Panc1 (cell line): ENCODE measurements around the gene ETV7. TPM values are rescaled to one million over a fixed set of nuclear protein-coding genes. Genes with fewer than 3 reads are reported as not detected.

Experiments
- ATAC-seq: fragments of 200-7000 bp; cut with Tn5 transposase; 2 replicates; pipeline ENCODE4 v1.9.1; 2020; ENCODE audit warnings: mild to moderate bottlenecking, moderate library complexity
- Bru-seq: library from RNA; stranded (reverse); fragments of 400-500 nt; gene quantifications from one replicate; lab custom pipeline; 2021; lab: Mats Ljungman, UMichigan
- BruChase-seq, 2 experiments: library from RNA; stranded (reverse); fragments of 400-500 nt; gene quantifications; one replicate each; lab custom pipeline; 2021; lab: Mats Ljungman, UMichigan
- BruUV-seq: library from RNA; stranded (reverse); fragments of 400-500 nt; replicated peaks from 2 replicates; lab custom pipeline; 2021; lab: Mats Ljungman, UMichigan
- CTCF ChIA-PET: fragments of 300-600 bp; sonication (Branson Sonifier 250); formaldehyde crosslinking; loops from one replicate; lab custom pipeline; 2022; ENCODE audit warnings: antibody characterized with exemption; lab: Charles Lee
- POLR2A ChIA-PET: fragments of 300-600 bp; sonication (Branson Sonifier 250); formaldehyde crosslinking; loops from one replicate; lab custom pipeline; 2022; ENCODE audit warnings: antibody characterized with exemption; lab: Charles Lee
- DNase-seq: peaks from one replicate; pipeline ENCODE4 v3.0.0-alpha.2; 2010; ENCODE audit warnings: low read depth, low spot score
- H3K27ac ChIP-seq: 2 replicates; pipeline ENCODE4 v1.5.1; 2011; ENCODE audit warnings: mild to moderate bottlenecking, low read length, inconsistent platforms
- H3K27me3 ChIP-seq: fragments of 200-500 bp; sonication (Bioruptor generic); 2 replicates; pipeline ENCODE4 v1.6.0; 2014; ENCODE audit warnings: low read length, inconsistent platforms; ENCODE audit not compliant: control insufficient read depth, insufficient read depth
- H3K36me3 ChIP-seq: fragments of 200-500 bp; sonication (Bioruptor generic); 2 replicates; pipeline ENCODE4 v1.5.1; 2014; ENCODE audit warnings: inconsistent platforms, mild to moderate bottlenecking, low read length, moderate library complexity; ENCODE audit not compliant: control insufficient read depth, insufficient read depth
- H3K4me1 ChIP-seq: 2 replicates; pipeline ENCODE4 v1.5.1; 2011; ENCODE audit warnings: inconsistent platforms, mild to moderate bottlenecking, low read length, moderate library complexity; ENCODE audit not compliant: control insufficient read depth, insufficient read depth
- H3K4me3 ChIP-seq, 2 experiments: 2 replicates each; pipeline ENCODE4 v1.5.1; 2011 to 2012; ENCODE audit warnings: low read depth in 2 of 2, low read length in 2 of 2, mild to moderate bottlenecking in 2 of 2, inconsistent platforms in 1 of 2, moderate library complexity in 1 of 2
- H3K9me3 ChIP-seq: fragments of 200-500 bp; sonication (Bioruptor generic); 2 replicates; pipeline ENCODE4 v1.5.1; 2014; ENCODE audit warnings: low read depth, mild to moderate bottlenecking, inconsistent platforms, low read length, moderate library complexity; ENCODE audit not compliant: control insufficient read depth, insufficient read depth
- CTCF ChIP-seq: fragments of 450-650 bp; IDR thresholded peaks from 2 replicates; pipeline ENCODE4 v1.5.1; 2017; ENCODE audit warnings: mild to moderate bottlenecking
- POLR2AphosphoS5 ChIP-seq: IDR thresholded peaks from 2 replicates; pipeline ENCODE4 v1.6.1; 2012; ENCODE audit warnings: mild to moderate bottlenecking, low read depth, low read length, moderate library complexity
- REST ChIP-seq, 2 experiments: IDR thresholded peaks; 2 replicates each; pipeline ENCODE4 v1.6.1; 2011 to 2012; ENCODE audit warnings: low read depth in 2 of 2, control low read depth in 1 of 2, low read length in 1 of 2, mild to moderate bottlenecking in 1 of 2, moderate library complexity in 1 of 2; ENCODE audit not compliant: insufficient read depth in 1 of 2
- SIN3A ChIP-seq: IDR thresholded peaks from 2 replicates; pipeline ENCODE4 v1.6.1; 2012; ENCODE audit warnings: low read depth, mild to moderate bottlenecking, low read length, moderate library complexity, borderline replicate concordance; ENCODE audit not compliant: insufficient read depth
- TCF7L2 ChIP-seq: IDR thresholded peaks from 2 replicates; pipeline ENCODE4 v1.6.1; 2011; ENCODE audit warnings: mild to moderate bottlenecking, low read depth, low read length, inconsistent platforms
- in situ Hi-C: cut with HindIII; loops from 2 replicates; pipeline ENCODE4 v1.10.0; 2016; ENCODE audit warnings: low sequenced_read_pairs, low pct_unique_long_range_greater_than_20kb
- intact Hi-C: fragments of 100-400 bp; cut with micrococcal nuclease; formaldehyde crosslinking; loops from one replicate; pipeline ENCODE4 v1.10.0; 2022; ENCODE audit not compliant: unreplicated experiment
- long read RNA-seq: library from polyadenylated mRNA; unstranded; transcript quantifications from one replicate; pipeline ENCODE4 v2.0.0, GENCODE V29; 2021; ENCODE audit not compliant: unreplicated experiment
- polyA plus RNA-seq: library from polyadenylated mRNA; unstranded; fragments of >200 nt; gene quantifications from one replicate; pipeline ENCODE4 v1.2.1, GENCODE V29; 2012; ENCODE audit warnings: missing spikeins; ENCODE audit not compliant: insufficient read length
- total RNA-seq: library from RNA; stranded (reverse); gene quantifications from one replicate; pipeline ENCODE4 v1.2.1, GENCODE V29; 2021; ENCODE audit not compliant: unreplicated experiment

Gene ETV7
- total RNA-seq (2.0 TPM), Bru-seq, nascent RNA (percentile 38 among the genes with signal in this experiment), BruChase-seq, experiment 1, labeled RNA remaining after a 2-hour chase (percentile 33 among the genes with signal in this experiment), BruChase-seq, experiment 2, labeled RNA remaining after a 6-hour chase (percentile 30 among the genes with signal in this experiment)
- 1.5 TPM for polyA plus RNA-seq
- long read RNA-seq, partial matches to known transcripts = 2 of 6 reads
- long read RNA-seq, other reads (novel, unspliced or antisense) = 1 of 6 reads

- TF ChIP-seq REST (IDR thresholded peaks at IDR 0.05; ENCODE audit: insufficient read depth in 1 of 2, low read depth in 2 of 2, low read length in 1 of 2) (no peak), POLR2AphosphoS5 (no peak), SIN3A (no peak), CTCF (no peak)
- DNase-seq = no peak
- Histone ChIP-seq H3K27ac (peak within 1 kb of the TSS; percentile 86), H3K4me3 (peak within 1 kb of the TSS; percentile 51 to 81), H3K9me3 (no peaks in the 10 kb centered on the region), H3K27me3 (no peaks in the 10 kb centered on the region), H3K4me1 (no peaks in the 10 kb centered on the region; the same call in 1 of the 2 replicates), H3K36me3 (no peaks in the 10 kb centered on the region)
- in situ Hi-C loops (no loop called here), intact Hi-C loops (no loop called here)
- ChIA-PET CTCF (interaction anchor here (0.6 to 0.9 kb wide), 4 partner anchors 36 to 433 kb away, joined by 3 to 9 read pairs (median 6); no protein-coding TSS in a partner anchor), POLR2A (interaction anchor here (0.6 kb wide), 1 partner anchor 31 kb away, joined by 3 read pairs; no protein-coding TSS in a partner anchor)
- BruUV-seq = no TSS peak
- peak; percentile 68 for ATAC-seq
These were observed at the start of gene ETV7 for GRCh38 chr6:36387440-36388303. TSS of gene ETV7 (minus strand) at chr6:36387669. CDS start at chr6:36387541, 128 bp downstream.

- TF ChIP-seq TCF7L2 (no peak), SIN3A (no peak), CTCF (no peak), REST (IDR thresholded peaks at IDR 0.05; ENCODE audit: insufficient read depth in 1 of 2, low read depth in 2 of 2, low read length in 1 of 2) (no peak), POLR2AphosphoS5 (no peak)
- Histone ChIP-seq H3K36me3 (no peaks in the 10 kb centered on the region), H3K4me3 (no peak overlapping the region), H3K4me1 (peaks cover 9% of the 10 kb centered on the region), H3K27ac (no peak overlapping the region), H3K9me3 (no peaks in the 10 kb centered on the region), H3K27me3 (no peaks in the 10 kb centered on the region)
- BruUV-seq = no TSS peak
- in situ Hi-C loops = no loop called here
- intact Hi-C loops = no loop called here
- ChIA-PET POLR2A (no interaction called here), CTCF (no interaction called here)
- DNase-seq = no peak
- no peak for ATAC-seq
These were observed 49.0 kb upstream of the ETV7 start for GRCh38 chr6:36436466-36436865.
